ENCODE results near the gene FBXO28. TPM values are rescaled to one million over a fixed set of nuclear protein-coding genes. Genes with fewer than 3 reads are reported as not detected.

The FBXO28 gene
- total and polyA plus RNA-seq, 8 donors: 4.9 to 14.9 (median 11.0) TPM

DNA sequence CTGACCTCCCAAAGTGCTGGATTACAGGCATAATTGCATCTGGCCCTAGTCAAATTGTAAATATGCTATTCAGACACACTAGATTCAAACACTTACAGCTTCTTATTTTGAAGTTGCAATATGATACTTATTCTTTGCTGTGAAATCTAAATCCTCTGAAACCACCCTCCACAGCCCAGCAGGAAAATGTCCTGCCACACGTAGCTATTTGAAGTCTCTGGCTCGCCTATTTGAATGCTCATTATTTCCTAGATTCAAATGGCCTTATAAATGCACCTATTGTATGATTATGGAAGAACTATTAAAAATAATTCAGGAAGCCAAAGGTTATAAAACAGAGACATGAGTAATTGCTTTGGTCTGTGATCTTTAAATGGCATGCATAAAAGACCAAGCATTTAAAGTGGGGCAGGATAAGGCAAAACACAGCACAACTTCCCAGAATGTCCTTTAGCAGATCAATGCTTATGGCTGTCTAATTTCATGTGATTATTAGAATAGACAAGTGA is 26.6 kb upstream of the FBXO28 start:
- Histone ChIP-seq H3K27ac (no peak overlapping the region), H3K9me3 (no peaks in the 10 kb centered on the region), H3K27me3 (no peaks in the 10 kb centered on the region), H3K36me3 (no peaks in the 10 kb centered on the region), H3K4me1 (no peaks in the 10 kb centered on the region), H3K4me3 (no peak overlapping the region)
- ATAC-seq: no peak
- DNase-seq: no peak
- intact Hi-C loops (cut with DNase I): no loop called here
- TF ChIP-seq, protein P1, sequence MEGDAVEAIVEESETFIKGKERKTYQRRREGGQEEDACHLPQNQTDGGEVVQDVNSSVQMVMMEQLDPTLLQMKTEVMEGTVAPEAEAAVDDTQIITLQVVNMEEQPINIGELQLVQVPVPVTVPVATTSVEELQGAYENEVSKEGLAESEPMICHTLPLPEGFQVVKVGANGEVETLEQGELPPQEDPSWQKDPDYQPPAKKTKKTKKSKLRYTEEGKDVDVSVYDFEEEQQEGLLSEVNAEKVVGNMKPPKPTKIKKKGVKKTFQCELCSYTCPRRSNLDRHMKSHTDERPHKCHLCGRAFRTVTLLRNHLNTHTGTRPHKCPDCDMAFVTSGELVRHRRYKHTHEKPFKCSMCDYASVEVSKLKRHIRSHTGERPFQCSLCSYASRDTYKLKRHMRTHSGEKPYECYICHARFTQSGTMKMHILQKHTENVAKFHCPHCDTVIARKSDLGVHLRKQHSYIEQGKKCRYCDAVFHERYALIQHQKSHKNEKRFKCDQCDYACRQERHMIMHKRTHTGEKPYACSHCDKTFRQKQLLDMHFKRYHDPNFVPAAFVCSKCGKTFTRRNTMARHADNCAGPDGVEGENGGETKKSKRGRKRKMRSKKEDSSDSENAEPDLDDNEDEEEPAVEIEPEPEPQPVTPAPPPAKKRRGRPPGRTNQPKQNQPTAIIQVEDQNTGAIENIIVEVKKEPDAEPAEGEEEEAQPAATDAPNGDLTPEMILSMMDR (IDR thresholded peaks at IDR 0.05): no peak
- WGBS, 2 donors: 56 to 58% methylated on average over 2 of the region's 2 CpGs
- FAIRE-seq: no peak

- Histone ChIP-seq H3K4me1 (no peaks in the 10 kb centered on the region), H3K27me3 (no peaks in the 10 kb centered on the region), H3K9me3 (no peaks in the 10 kb centered on the region), H3K27ac (no peak overlapping the region), H3K36me3 (no peaks in the 10 kb centered on the region), H3K4me3 (no peak overlapping the region)
- TF ChIP-seq, protein P1 (IDR thresholded peaks at IDR 0.05): no peak
- FAIRE-seq: no peak
- intact Hi-C loops (cut with DNase I): no loop called here
- no peak for DNase-seq
- WGBS, 2 donors: 61 to 74% methylated on average over 3 of the region's 3 CpGs
- no peak for ATAC-seq
These were observed 24.3 kb upstream of the FBXO28 start for GRCh38 chr1:224089583-224089982.

- ATAC-seq (no peak), DNase-seq (no peak), FAIRE-seq (no peak)
- Histone ChIP-seq H3K4me1 (no peaks in the 10 kb centered on the region), H3K9me3 (no peaks in the 10 kb centered on the region), H3K27ac (no peak overlapping the region), H3K27me3 (no peaks in the 10 kb centered on the region), H3K36me3 (no peaks in the 10 kb centered on the region), H3K4me3 (no peak overlapping the region)
- TF ChIP-seq, protein P1 (IDR thresholded peaks at IDR 0.05): no peak
- WGBS, 2 donors: 87 to 92% methylated on average over 5 of the region's 5 CpGs
- intact Hi-C loops (cut with DNase I): no loop called here
These were observed 23.8 kb upstream of the FBXO28 start for GRCh38 chr1:224090116-224090515.

GRCh38 chr1:224092111-224092510 is 21.8 kb upstream of the FBXO28 start:
- no peak for FAIRE-seq
- H3K27ac ChIP-seq: no peak overlapping the region

GRCh38 chr1:224092601-224093000 is 21.3 kb upstream of the FBXO28 start:
- Histone ChIP-seq H3K4me3 (no peak overlapping the region), H3K4me1 (no peaks in the 10 kb centered on the region), H3K27me3 (no peaks in the 10 kb centered on the region), H3K27ac (no peak overlapping the region), H3K36me3 (no peaks in the 10 kb centered on the region), H3K9me3 (no peaks in the 10 kb centered on the region)
- DNase-seq: no peak
- TF ChIP-seq, protein P1 (IDR thresholded peaks at IDR 0.05): no peak
- intact Hi-C loops (cut with DNase I): no loop called here
- no peak for FAIRE-seq
- no peak for ATAC-seq
- 59 to 75% methylated on average over 2 of the region's 2 CpGs for WGBS, 2 donors

More at GRCh38 chr1:224092111-224092510, 21.8 kb upstream of the FBXO28 start:
- H3K4me3 ChIP-seq: no peak overlapping the region
- no peaks in the 10 kb centered on the region for H3K4me1 ChIP-seq
- ATAC-seq (no peak), DNase-seq (no peak)
- intact Hi-C loops (cut with DNase I): no loop called here
- no peaks in the 10 kb centered on the region for H3K27me3 ChIP-seq
- WGBS, 2 donors: 61 to 87% methylated on average over 1 of the region's 1 CpG
- H3K9me3 ChIP-seq: no peaks in the 10 kb centered on the region
- TF ChIP-seq, protein P1 (IDR thresholded peaks at IDR 0.05): no peak
- no peaks in the 10 kb centered on the region for H3K36me3 ChIP-seq
